Activated CD8-positive, alpha-beta T cell treated with anti-CD3 and anti-CD28 coated beads for 36 hours (primary cell): ENCODE results near the gene SLC48A1. TPM values are rescaled to one million over a fixed set of nuclear protein-coding genes. Genes with fewer than 3 reads are reported as not detected.

Experiments used
- ATAC-seq: fragments of 200-7000 bp; cut with Tn5 transposase; one replicate; pipeline ENCODE4 v1.10.0; 2021; ENCODE audit warnings: mild to moderate bottlenecking, moderate library complexity
- CTCF ChIA-PET: fragments of 350-600 bp; sonication (Branson Sonifier 250); formaldehyde crosslinking; loops from one replicate; lab custom pipeline; 2021; ENCODE audit warnings: antibody characterized with exemption; lab: Charles Lee
- POLR2A ChIA-PET: fragments of 350-600 bp; sonication (Branson Sonifier 250); formaldehyde crosslinking; loops from one replicate; lab custom pipeline; 2021; ENCODE audit warnings: antibody characterized with exemption; lab: Charles Lee
- DNase-seq: peaks from one replicate; pipeline ENCODE4 v3.0.0-alpha.2; 2020
- H3K27ac Mint-ChIP-seq: one replicate; pipeline ENCODE4 v1.8.0; 2021; ENCODE audit warnings: mild to moderate bottlenecking, mixed read lengths
- H3K27me3 Mint-ChIP-seq: one replicate; pipeline ENCODE4 v1.8.0; 2021; ENCODE audit warnings: mixed read lengths
- H3K36me3 Mint-ChIP-seq: one replicate; pipeline ENCODE4 v1.8.0; 2021; ENCODE audit warnings: low read depth, mixed read lengths
- H3K4me1 Mint-ChIP-seq: one replicate; pipeline ENCODE4 v1.8.0; 2021; ENCODE audit warnings: low read depth, mixed read lengths
- H3K4me3 Mint-ChIP-seq: one replicate; pipeline ENCODE4 v1.8.0; 2021; ENCODE audit warnings: mild to moderate bottlenecking, moderate library complexity, mixed read lengths
- H3K9me3 Mint-ChIP-seq: one replicate; pipeline ENCODE4 v1.8.0; 2021; ENCODE audit warnings: mixed read lengths
- intact Hi-C: fragments of 100-400 bp; cut with micrococcal nuclease; formaldehyde crosslinking; loops from one replicate; pipeline ENCODE4 v1.10.0; 2022
- total RNA-seq, 2 experiments: library from RNA; stranded (reverse); gene quantifications; one replicate each; pipeline ENCODE4 v1.2.3, GENCODE V29; 2021
- TF ChIP-seq, protein P1 (sequence below): fragments of 200-600 bp; IDR thresholded peaks from one replicate; pipeline ENCODE4 v1.8.0; 2022; ENCODE audit warnings: antibody characterized with exemption, mild to moderate bottlenecking

SLC48A1 gene
- total RNA-seq, 2 experiments from 2014 or later, result 8.8 to 10.2 TPM

DNA sequence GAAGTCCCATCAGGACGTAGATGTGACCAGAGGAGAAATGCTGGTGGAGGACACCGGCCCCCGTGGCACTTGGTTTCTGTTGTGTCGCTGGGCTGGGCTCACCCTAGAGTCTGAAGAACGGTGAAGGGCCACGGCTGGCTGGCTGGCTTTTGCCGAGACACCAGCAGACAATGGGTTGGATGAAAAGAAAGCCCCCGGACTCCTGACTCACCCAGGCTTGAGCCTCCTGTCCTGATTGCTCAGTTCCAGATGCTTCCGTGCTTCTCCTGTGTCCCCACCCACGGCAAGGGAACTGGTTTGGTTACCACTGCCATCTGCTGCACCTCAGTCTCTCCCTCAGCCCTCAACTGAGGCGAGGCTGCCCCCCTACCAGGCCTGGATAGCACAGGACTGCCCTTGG is 37.4 kb upstream of the SLC48A1 start:
- H3K4me1 Mint-ChIP-seq, result peaks cover 11% of the 10 kb centered on the region
- intact Hi-C loops, result no loop called here
- no peak overlapping the region for H3K27ac Mint-ChIP-seq
- H3K27me3 Mint-ChIP-seq, result no peaks in the 10 kb centered on the region
- POLR2A ChIA-PET, result interaction anchor here (1.2 kb wide), 1 partner anchor 40 kb away, joined by 3 read pairs; no protein-coding TSS in a partner anchor
- no peaks in the 10 kb centered on the region for H3K36me3 Mint-ChIP-seq
- no peak for ATAC-seq
- no peak for DNase-seq
- TF ChIP-seq, protein P1, sequence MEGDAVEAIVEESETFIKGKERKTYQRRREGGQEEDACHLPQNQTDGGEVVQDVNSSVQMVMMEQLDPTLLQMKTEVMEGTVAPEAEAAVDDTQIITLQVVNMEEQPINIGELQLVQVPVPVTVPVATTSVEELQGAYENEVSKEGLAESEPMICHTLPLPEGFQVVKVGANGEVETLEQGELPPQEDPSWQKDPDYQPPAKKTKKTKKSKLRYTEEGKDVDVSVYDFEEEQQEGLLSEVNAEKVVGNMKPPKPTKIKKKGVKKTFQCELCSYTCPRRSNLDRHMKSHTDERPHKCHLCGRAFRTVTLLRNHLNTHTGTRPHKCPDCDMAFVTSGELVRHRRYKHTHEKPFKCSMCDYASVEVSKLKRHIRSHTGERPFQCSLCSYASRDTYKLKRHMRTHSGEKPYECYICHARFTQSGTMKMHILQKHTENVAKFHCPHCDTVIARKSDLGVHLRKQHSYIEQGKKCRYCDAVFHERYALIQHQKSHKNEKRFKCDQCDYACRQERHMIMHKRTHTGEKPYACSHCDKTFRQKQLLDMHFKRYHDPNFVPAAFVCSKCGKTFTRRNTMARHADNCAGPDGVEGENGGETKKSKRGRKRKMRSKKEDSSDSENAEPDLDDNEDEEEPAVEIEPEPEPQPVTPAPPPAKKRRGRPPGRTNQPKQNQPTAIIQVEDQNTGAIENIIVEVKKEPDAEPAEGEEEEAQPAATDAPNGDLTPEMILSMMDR, result no peak
- CTCF ChIA-PET, result interaction anchor here (0.9 to 10.6 kb wide), 6 partner anchors 9 to 38 kb away, joined by 4 to 355 read pairs (median 6); partner anchors contain the start of genes RAPGEF3 and SLC48A1
- no peaks in the 10 kb centered on the region for H3K9me3 Mint-ChIP-seq
- H3K4me3 Mint-ChIP-seq, result no peak overlapping the region

DNA sequence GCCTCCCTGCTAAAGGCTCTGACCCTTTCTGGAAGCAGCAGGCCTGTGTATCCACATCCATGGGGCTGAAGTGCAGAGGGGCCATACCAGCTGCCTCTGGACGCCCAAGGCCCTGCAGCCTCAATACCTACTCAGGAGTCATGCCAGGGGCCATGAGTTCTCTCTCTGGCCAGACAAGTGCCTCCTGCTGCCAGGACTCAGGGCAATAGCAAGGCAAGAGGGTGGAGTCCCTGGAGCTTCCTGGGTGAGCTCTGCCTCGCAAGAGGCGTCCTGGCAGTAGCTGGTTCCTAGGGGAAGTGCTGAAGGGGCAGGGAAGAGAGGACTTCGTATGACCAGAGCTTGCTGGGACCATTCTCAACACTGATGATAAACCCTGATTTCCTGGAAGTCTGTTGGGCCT is 36.8 kb upstream of the SLC48A1 start:
- H3K4me3 Mint-ChIP-seq, result no peak overlapping the region
- TF ChIP-seq, protein P1, result no peak
- H3K27ac Mint-ChIP-seq, result no peak overlapping the region
- no peaks in the 10 kb centered on the region for H3K9me3 Mint-ChIP-seq
- ATAC-seq, result no peak
- POLR2A ChIA-PET, result interaction anchor here (1.2 to 1.6 kb wide), 3 partner anchors 20 to 43 kb away, joined by 3 to 9 read pairs (median 3); no protein-coding TSS in a partner anchor
- H3K36me3 Mint-ChIP-seq, result no peaks in the 10 kb centered on the region
- CTCF ChIA-PET, result interaction anchor here (0.9 to 10.6 kb wide), 8 partner anchors 8 to 102 kb away, joined by 3 to 355 read pairs (median 5); partner anchors contain the start of genes ENDOU, RAPGEF3 and SLC48A1
- intact Hi-C loops, result no loop called here
- DNase-seq, result no peak
- no peaks in the 10 kb centered on the region for H3K27me3 Mint-ChIP-seq
- H3K4me1 Mint-ChIP-seq, result peaks cover 16% of the 10 kb centered on the region

DNA sequence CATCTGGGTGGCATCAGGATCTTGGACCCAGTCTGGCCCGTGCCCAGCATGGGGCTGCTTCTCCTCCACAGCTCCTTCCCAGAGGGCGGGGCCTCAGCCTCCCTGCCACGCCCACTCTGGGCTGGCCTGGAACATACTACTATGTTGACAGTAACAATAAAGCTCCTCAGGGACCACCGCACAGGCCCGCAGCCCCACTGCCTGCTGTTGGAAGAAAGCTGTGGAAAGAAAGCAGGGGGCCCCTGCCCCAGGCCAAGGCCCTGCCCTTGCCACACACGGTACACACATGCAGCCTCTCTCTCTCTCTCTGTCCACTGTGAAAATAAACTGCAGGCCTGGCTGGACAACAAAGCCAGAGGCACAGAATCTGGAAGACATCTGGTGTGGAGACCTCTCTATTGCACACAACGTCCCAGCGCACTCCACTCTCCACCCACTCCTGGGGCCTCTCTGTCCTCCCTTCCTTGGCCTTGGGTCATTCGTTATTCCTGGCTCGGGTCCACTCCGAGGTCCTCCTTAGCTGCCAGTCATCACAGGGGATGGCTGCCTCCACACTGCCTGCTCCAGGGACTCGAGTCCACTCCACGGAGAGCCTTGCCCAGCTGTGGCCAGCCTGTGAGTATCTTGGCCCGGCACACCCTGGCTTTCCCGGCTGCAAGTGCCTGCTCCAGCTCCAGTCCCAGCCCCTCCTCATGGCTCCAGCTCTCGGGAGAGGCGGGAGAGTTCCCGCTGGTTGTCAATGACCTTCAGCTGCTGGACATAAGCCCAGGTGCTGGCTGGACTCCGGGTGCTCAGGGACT is 36.0 kb upstream of the SLC48A1 start:
- H3K9me3 Mint-ChIP-seq, result no peaks in the 10 kb centered on the region
- no peak for DNase-seq
- ATAC-seq, result no peak
- H3K27me3 Mint-ChIP-seq, result no peaks in the 10 kb centered on the region
- H3K4me3 Mint-ChIP-seq, result no peak overlapping the region
- intact Hi-C loops, result no loop called here
- H3K36me3 Mint-ChIP-seq, result no peaks in the 10 kb centered on the region
- peaks cover 23% of the 10 kb centered on the region for H3K4me1 Mint-ChIP-seq
- CTCF ChIA-PET, result interaction anchor here (1.0 to 10.6 kb wide), 7 partner anchors 7 to 101 kb away, joined by 3 to 355 read pairs (median 5); partner anchors contain the start of genes ENDOU, RAPGEF3 and SLC48A1
- POLR2A ChIA-PET, result interaction anchor here (1.3 to 1.6 kb wide), 2 partner anchors 19 to 43 kb away, joined by 3 to 9 read pairs; no protein-coding TSS in a partner anchor
- TF ChIP-seq, protein P1, result no peak
- no peak overlapping the region for H3K27ac Mint-ChIP-seq

DNA sequence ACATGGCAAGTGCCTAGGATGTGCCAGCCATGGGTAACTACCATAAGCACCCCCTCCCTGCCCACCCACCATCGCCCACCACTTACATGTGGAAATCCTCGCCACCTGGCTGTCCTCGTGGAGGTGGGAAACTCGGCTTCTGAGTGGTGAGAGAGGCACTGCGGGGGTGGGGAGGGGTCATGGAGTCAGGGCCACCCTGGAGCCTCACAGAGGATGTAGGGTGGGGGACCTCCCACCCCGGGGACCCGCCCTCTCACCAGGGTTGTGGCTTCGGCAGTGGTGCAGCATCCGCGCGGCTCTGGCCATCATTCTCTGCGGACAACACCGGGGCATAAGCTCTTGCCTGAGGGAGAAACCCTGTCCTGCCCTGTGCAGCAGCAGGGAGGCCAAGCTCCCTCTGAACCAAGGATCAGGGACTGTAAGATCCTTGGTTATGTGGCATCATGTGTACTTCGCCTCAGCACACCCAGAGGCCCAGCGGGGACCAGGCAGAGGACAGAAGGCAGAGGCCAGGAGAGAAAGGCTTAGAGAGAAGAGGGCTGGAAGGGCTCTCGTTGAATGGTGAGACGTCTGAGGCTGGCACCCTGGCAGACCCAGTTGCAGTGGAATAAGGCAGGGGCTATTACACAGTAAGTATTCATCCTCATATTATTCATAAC is 35.0 kb upstream of the SLC48A1 start:
- Mint-ChIP-seq H3K27me3 (no peaks in the 10 kb centered on the region), H3K4me1 (peaks cover 26% of the 10 kb centered on the region), H3K4me3 (no peak overlapping the region), H3K27ac (peak overlapping the region; percentile 16), H3K9me3 (no peaks in the 10 kb centered on the region), H3K36me3 (no peaks in the 10 kb centered on the region)
- ChIA-PET CTCF (interaction anchor here (2.8 to 10.6 kb wide), 4 partner anchors 14 to 29 kb away, joined by 14 to 355 read pairs (median 113); partner anchors contain the start of genes ENDOU and RAPGEF3), POLR2A (interaction anchor here (1.6 kb wide), 1 partner anchor 42 kb away, joined by 9 read pairs; no protein-coding TSS in a partner anchor)
- ATAC-seq (no peak), DNase-seq (no peak)
- intact Hi-C loops, result no loop called here
- TF ChIP-seq, protein P1, result no peak
